Panc1 (cell line): ENCODE measurements around the gene IL17B. TPM values are rescaled to one million over a fixed set of nuclear protein-coding genes. Genes with fewer than 3 reads are reported as not detected.

Source experiments
- ATAC-seq: fragments of 200-7000 bp; cut with Tn5 transposase; 2 replicates; pipeline ENCODE4 v1.9.1; 2020; ENCODE audit warnings: mild to moderate bottlenecking, moderate library complexity
- BruUV-seq: library from RNA; stranded (reverse); fragments of 400-500 nt; replicated peaks from 2 replicates; lab custom pipeline; 2021; lab: Mats Ljungman, UMichigan
- CTCF ChIA-PET: fragments of 300-600 bp; sonication (Branson Sonifier 250); formaldehyde crosslinking; loops from one replicate; lab custom pipeline; 2022; ENCODE audit warnings: antibody characterized with exemption; lab: Charles Lee
- POLR2A ChIA-PET: fragments of 300-600 bp; sonication (Branson Sonifier 250); formaldehyde crosslinking; loops from one replicate; lab custom pipeline; 2022; ENCODE audit warnings: antibody characterized with exemption; lab: Charles Lee
- DNase-seq: peaks from one replicate; pipeline ENCODE4 v3.0.0-alpha.2; 2010; ENCODE audit warnings: low read depth, low spot score
- H3K27ac ChIP-seq: 2 replicates; pipeline ENCODE4 v1.5.1; 2011; ENCODE audit warnings: mild to moderate bottlenecking, low read length, inconsistent platforms
- H3K27me3 ChIP-seq: fragments of 200-500 bp; sonication (Bioruptor generic); 2 replicates; pipeline ENCODE4 v1.6.0; 2014; ENCODE audit warnings: low read length, inconsistent platforms; ENCODE audit not compliant: control insufficient read depth, insufficient read depth
- H3K36me3 ChIP-seq: fragments of 200-500 bp; sonication (Bioruptor generic); 2 replicates; pipeline ENCODE4 v1.5.1; 2014; ENCODE audit warnings: inconsistent platforms, mild to moderate bottlenecking, low read length, moderate library complexity; ENCODE audit not compliant: control insufficient read depth, insufficient read depth
- H3K4me1 ChIP-seq: 2 replicates; pipeline ENCODE4 v1.5.1; 2011; ENCODE audit warnings: inconsistent platforms, mild to moderate bottlenecking, low read length, moderate library complexity; ENCODE audit not compliant: control insufficient read depth, insufficient read depth
- H3K4me3 ChIP-seq, 2 experiments: 2 replicates each; pipeline ENCODE4 v1.5.1; 2011 to 2012; ENCODE audit warnings: low read depth in 2 of 2, low read length in 2 of 2, mild to moderate bottlenecking in 2 of 2, inconsistent platforms in 1 of 2, moderate library complexity in 1 of 2
- H3K9me3 ChIP-seq: fragments of 200-500 bp; sonication (Bioruptor generic); 2 replicates; pipeline ENCODE4 v1.5.1; 2014; ENCODE audit warnings: low read depth, mild to moderate bottlenecking, inconsistent platforms, low read length, moderate library complexity; ENCODE audit not compliant: control insufficient read depth, insufficient read depth
- POLR2AphosphoS5 ChIP-seq: IDR thresholded peaks from 2 replicates; pipeline ENCODE4 v1.6.1; 2012; ENCODE audit warnings: mild to moderate bottlenecking, low read depth, low read length, moderate library complexity
- SIN3A ChIP-seq: IDR thresholded peaks from 2 replicates; pipeline ENCODE4 v1.6.1; 2012; ENCODE audit warnings: low read depth, mild to moderate bottlenecking, low read length, moderate library complexity, borderline replicate concordance; ENCODE audit not compliant: insufficient read depth
- TCF7L2 ChIP-seq: IDR thresholded peaks from 2 replicates; pipeline ENCODE4 v1.6.1; 2011; ENCODE audit warnings: mild to moderate bottlenecking, low read depth, low read length, inconsistent platforms
- in situ Hi-C: cut with HindIII; loops from 2 replicates; pipeline ENCODE4 v1.10.0; 2016; ENCODE audit warnings: low sequenced_read_pairs, low pct_unique_long_range_greater_than_20kb
- intact Hi-C: fragments of 100-400 bp; cut with micrococcal nuclease; formaldehyde crosslinking; loops from one replicate; pipeline ENCODE4 v1.10.0; 2022; ENCODE audit not compliant: unreplicated experiment
- total RNA-seq: library from RNA; stranded (reverse); gene quantifications from one replicate; pipeline ENCODE4 v1.2.1, GENCODE V29; 2021; ENCODE audit not compliant: unreplicated experiment
- TF ChIP-seq, protein P1 (sequence below), 2 experiments: IDR thresholded peaks; 2 replicates each; pipeline ENCODE4 v1.6.1; 2011 to 2012; ENCODE audit warnings: low read depth in 2 of 2, control low read depth in 1 of 2, low read length in 1 of 2, mild to moderate bottlenecking in 1 of 2, moderate library complexity in 1 of 2; ENCODE audit not compliant: insufficient read depth in 1 of 2
- TF ChIP-seq, protein P2 (sequence below): fragments of 450-650 bp; IDR thresholded peaks from 2 replicates; pipeline ENCODE4 v1.5.1; 2017; ENCODE audit warnings: mild to moderate bottlenecking

The IL17B gene
- total RNA-seq, 1 experiment from 2014 or later: not detected

DNA sequence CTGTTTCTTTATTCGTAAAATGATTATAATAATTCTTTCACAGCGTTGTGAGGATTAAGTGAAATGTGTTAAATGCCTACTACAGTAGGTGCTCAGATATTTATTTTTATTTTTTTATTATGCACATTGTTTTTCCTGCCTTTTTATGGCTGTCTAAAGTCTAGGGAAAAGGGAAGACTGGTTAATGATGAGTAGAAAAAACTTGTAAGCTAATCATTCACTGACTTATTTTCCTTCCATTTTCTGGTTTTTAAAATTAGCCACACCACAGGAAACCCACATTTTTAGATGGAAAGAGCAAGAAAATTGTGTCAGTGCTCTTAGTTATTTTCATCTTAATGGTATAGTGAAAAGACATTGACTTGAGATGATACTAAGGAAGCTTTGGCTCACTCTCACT, 25.2 kb downstream of the IL17B start:
- DNase-seq: no peak
- POLR2A ChIA-PET: no interaction called here
- H3K9me3 ChIP-seq: no peaks in the 10 kb centered on the region
- H3K27ac ChIP-seq: no peak overlapping the region
- no peaks in the 10 kb centered on the region for H3K27me3 ChIP-seq
- BruUV-seq: no TSS peak
- intact Hi-C loops (no loop called here), in situ Hi-C loops (no loop called here)
- H3K4me1 ChIP-seq: peaks cover 10% of the 10 kb centered on the region
- TF ChIP-seq POLR2AphosphoS5: no peak
- TF ChIP-seq TCF7L2: no peak
- no peak for TF ChIP-seq SIN3A
- TF ChIP-seq, protein P1, sequence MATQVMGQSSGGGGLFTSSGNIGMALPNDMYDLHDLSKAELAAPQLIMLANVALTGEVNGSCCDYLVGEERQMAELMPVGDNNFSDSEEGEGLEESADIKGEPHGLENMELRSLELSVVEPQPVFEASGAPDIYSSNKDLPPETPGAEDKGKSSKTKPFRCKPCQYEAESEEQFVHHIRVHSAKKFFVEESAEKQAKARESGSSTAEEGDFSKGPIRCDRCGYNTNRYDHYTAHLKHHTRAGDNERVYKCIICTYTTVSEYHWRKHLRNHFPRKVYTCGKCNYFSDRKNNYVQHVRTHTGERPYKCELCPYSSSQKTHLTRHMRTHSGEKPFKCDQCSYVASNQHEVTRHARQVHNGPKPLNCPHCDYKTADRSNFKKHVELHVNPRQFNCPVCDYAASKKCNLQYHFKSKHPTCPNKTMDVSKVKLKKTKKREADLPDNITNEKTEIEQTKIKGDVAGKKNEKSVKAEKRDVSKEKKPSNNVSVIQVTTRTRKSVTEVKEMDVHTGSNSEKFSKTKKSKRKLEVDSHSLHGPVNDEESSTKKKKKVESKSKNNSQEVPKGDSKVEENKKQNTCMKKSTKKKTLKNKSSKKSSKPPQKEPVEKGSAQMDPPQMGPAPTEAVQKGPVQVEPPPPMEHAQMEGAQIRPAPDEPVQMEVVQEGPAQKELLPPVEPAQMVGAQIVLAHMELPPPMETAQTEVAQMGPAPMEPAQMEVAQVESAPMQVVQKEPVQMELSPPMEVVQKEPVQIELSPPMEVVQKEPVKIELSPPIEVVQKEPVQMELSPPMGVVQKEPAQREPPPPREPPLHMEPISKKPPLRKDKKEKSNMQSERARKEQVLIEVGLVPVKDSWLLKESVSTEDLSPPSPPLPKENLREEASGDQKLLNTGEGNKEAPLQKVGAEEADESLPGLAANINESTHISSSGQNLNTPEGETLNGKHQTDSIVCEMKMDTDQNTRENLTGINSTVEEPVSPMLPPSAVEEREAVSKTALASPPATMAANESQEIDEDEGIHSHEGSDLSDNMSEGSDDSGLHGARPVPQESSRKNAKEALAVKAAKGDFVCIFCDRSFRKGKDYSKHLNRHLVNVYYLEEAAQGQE (IDR thresholded peaks at IDR 0.05; ENCODE audit: insufficient read depth in 1 of 2, low read depth in 2 of 2, low read length in 1 of 2): no peak
- TF ChIP-seq, protein P2, sequence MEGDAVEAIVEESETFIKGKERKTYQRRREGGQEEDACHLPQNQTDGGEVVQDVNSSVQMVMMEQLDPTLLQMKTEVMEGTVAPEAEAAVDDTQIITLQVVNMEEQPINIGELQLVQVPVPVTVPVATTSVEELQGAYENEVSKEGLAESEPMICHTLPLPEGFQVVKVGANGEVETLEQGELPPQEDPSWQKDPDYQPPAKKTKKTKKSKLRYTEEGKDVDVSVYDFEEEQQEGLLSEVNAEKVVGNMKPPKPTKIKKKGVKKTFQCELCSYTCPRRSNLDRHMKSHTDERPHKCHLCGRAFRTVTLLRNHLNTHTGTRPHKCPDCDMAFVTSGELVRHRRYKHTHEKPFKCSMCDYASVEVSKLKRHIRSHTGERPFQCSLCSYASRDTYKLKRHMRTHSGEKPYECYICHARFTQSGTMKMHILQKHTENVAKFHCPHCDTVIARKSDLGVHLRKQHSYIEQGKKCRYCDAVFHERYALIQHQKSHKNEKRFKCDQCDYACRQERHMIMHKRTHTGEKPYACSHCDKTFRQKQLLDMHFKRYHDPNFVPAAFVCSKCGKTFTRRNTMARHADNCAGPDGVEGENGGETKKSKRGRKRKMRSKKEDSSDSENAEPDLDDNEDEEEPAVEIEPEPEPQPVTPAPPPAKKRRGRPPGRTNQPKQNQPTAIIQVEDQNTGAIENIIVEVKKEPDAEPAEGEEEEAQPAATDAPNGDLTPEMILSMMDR: no peak
- H3K4me3 ChIP-seq: no peak overlapping the region
- no peak for ATAC-seq
- CTCF ChIA-PET: interaction anchor here (0.7 to 0.8 kb wide), 3 partner anchors 14 to 102 kb away, joined by 3 to 8 read pairs (median 6); no protein-coding TSS in a partner anchor
- peaks cover 44% of the 10 kb centered on the region for H3K36me3 ChIP-seq

GRCh38 chr5:149352169-149352568, 26.9 kb downstream of the IL17B start:
- no peak for ATAC-seq
- in situ Hi-C loops (no loop called here), intact Hi-C loops (no loop called here)
- H3K27ac ChIP-seq: no peak overlapping the region
- CTCF ChIA-PET: no interaction called here
- no peaks in the 10 kb centered on the region for H3K9me3 ChIP-seq
- POLR2A ChIA-PET: interaction anchor here (0.7 kb wide), 1 partner anchor 176 kb away, joined by 4 read pairs; no protein-coding TSS in a partner anchor
- H3K4me3 ChIP-seq: no peak overlapping the region
- no peaks in the 10 kb centered on the region for H3K27me3 ChIP-seq
- H3K4me1 ChIP-seq: peaks cover 6% of the 10 kb centered on the region; the same call in 1 of the 2 replicates
- no peak for DNase-seq
- BruUV-seq: no TSS peak
- TF ChIP-seq POLR2AphosphoS5 (no peak), TCF7L2 (no peak), SIN3A (no peak)
- TF ChIP-seq, protein P2: no peak
- H3K36me3 ChIP-seq: peaks cover 60% of the 10 kb centered on the region
